ENCODE data around the gene PDE11A. TPM values are rescaled to one million over a fixed set of nuclear protein-coding genes. Genes with fewer than 3 reads are reported as not detected.

The PDE11A gene
- total RNA-seq, 1 donor = under 0.01 TPM

DNA sequence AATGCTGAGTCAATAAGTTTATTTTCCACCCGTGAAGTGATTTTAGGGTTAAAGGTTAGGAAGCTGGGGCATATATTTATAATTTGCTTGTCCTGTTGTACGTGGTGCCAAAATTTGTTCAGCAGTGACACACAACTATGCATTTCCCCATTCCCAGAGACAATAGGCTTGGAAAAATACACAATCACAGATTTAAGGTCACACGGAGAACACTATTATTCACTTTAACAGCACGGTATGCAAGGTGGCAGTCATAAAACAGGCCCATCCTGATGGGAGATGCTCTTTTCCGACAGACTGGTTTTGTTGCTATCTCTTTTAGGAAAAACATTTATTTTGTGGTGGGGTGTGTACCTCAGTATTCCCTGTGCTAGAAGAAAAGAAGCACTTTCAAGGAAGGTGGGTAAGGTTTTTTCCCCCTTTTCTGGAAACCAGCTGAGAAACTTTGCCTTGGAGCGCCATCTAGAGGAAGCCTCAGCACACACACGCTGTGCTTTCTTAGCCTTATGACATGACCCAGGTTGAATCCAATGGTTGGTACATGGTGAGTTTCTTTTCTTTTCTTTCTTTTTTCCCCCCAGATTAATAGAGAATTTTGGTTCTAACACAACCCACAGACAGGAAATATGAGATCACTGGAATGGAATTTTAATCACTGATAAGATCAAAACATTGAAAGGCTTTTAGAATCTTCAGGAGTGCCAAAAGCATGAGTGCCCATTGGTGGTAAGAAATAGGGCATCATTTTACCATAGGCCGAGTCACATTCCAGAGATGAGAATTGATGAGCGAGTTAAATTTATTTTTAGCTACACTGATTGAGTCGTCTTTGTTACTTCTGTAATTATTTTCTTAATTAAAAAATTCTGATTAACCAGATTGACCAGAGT lies 347.9 kb downstream of the PDE11A start:
- TF ChIP-seq, protein P1, sequence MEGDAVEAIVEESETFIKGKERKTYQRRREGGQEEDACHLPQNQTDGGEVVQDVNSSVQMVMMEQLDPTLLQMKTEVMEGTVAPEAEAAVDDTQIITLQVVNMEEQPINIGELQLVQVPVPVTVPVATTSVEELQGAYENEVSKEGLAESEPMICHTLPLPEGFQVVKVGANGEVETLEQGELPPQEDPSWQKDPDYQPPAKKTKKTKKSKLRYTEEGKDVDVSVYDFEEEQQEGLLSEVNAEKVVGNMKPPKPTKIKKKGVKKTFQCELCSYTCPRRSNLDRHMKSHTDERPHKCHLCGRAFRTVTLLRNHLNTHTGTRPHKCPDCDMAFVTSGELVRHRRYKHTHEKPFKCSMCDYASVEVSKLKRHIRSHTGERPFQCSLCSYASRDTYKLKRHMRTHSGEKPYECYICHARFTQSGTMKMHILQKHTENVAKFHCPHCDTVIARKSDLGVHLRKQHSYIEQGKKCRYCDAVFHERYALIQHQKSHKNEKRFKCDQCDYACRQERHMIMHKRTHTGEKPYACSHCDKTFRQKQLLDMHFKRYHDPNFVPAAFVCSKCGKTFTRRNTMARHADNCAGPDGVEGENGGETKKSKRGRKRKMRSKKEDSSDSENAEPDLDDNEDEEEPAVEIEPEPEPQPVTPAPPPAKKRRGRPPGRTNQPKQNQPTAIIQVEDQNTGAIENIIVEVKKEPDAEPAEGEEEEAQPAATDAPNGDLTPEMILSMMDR (IDR thresholded peaks at IDR 0.05; ENCODE audit: insufficient read depth, low read depth, low read length) = peak; percentile 95
- DNase-seq (ENCODE audit: low read depth) = peak; percentile 48
- no peak overlapping the region for H3K4me3 ChIP-seq (ENCODE audit: low read depth, low read length)

DNA sequence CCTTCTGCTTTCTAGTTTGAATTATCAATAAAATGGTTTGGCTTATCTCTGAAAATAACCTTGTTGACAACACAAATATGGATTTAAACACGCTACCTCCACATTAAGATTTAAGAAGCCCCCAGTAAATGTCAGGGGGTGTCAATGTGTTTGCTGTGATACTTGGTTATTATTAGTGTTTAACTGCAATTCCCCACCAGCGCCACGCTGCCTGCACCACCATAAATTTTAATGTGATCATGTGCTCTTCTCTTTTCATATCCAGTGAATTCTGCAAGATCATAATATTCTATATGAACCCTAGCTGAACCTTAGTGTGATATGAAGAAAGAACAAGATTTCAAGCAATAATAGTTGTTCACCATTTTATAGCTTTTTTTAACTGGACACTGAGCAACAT lies 349.3 kb downstream of the PDE11A start:
- no peak for DNase-seq (ENCODE audit: low read depth)
- TF ChIP-seq, protein P1 (IDR thresholded peaks at IDR 0.05; ENCODE audit: insufficient read depth, low read depth, low read length) = no peak
- H3K4me3 ChIP-seq (ENCODE audit: low read depth, low read length) = no peak overlapping the region

DNA sequence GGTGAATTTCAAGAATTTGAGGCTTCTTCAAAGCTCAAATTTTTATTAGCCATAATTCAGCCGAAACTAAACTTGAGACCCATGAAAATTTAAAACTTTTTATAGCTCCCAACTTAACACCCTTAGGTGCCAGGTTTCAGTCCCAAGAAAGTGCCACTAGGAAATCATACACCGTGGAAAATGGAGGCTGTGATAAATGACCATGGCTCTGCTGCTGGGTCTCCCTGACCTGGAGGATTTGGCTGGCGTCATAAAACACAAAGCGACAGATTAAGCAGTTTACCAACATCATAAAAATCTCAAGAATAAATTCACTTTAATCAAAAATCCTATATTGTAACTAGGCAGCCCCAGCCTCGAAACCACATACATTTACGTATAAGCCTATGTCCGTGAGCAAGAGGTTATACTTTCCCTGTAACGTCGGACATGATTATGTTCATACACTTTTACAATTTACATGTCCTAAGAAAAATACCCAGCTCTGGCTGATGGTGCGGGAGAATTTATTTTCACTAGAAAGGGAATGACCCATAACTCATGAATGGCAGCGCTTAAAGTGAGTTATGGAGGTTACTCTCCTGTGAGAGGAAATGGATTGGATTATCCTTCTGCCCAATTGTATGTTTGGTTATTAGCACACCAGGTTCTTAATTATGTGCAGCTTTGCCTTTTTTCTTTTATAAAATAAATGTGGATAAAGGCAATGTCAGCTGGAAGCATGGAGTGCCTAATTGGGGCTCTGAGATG lies 350.6 kb downstream of the PDE11A start:
- no peak for DNase-seq (ENCODE audit: low read depth)
- TF ChIP-seq, protein P1 (IDR thresholded peaks at IDR 0.05; ENCODE audit: insufficient read depth, low read depth, low read length) = no peak

DNA sequence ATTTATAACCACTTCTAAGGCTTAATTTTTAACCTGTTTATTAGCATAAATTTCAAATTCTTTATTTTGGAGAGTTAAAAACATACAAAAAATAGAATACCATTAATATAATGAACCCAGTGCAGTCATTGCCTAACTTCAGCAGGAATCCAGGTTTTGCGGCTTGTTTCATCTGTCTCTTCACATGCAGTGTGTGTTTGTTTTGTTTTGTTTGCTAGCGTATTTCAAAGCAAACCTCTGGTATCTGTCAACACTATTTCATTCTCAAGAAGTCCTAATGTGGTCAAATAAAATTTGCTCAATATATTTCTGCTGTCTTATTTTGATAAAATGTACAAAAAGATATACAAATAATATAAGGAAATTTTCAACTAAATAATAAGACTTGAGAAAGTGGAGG lies 351.5 kb downstream of the PDE11A start:
- TF ChIP-seq, protein P1 (IDR thresholded peaks at IDR 0.05; ENCODE audit: insufficient read depth, low read depth, low read length) = no peak
- H3K4me3 ChIP-seq (ENCODE audit: low read depth, low read length) = no peak overlapping the region
- no peak for DNase-seq (ENCODE audit: low read depth)

More for the DNA sequence above, 350.6 kb downstream of the PDE11A start:
- H3K4me3 ChIP-seq (ENCODE audit: low read depth, low read length) = no peak overlapping the region

DNA sequence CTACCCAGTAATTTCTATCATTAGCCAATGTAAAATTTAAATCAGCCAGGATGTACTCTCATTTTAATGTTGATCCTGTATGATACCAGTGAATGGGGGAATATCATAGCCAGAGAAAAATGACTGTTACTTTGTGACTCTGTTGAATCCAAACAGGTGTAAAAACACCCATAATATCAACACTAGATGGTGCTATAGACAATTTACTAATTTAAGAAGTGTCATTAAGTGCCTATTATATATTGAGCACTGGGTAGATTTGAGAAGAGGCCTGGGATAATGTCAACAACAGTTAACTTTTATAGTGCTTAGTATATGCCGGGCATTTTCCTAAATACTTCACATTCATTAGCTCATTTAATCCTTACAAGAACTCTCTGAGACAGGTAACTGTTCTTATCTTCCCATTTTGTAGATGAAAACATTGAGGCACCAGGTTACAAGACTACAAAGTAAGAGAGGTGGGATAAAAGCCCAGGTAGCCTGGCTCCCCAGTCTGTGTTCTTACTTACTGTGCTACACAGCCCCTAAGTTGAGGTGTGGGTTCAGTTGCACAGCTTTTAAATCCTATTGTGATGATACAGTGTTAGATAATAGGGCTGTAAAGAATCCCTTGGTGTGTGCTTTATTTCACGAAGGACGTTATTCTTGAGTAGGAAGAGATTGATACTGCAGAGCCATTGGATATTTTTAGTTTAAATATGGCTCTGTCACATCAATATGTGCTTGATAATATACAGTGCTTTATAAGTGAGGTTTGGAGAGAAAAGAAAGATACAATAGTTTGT lies 354.6 kb downstream of the PDE11A start:
- H3K4me3 ChIP-seq (ENCODE audit: low read depth, low read length) = no peak overlapping the region
- DNase-seq (ENCODE audit: low read depth) = no peak
- TF ChIP-seq, protein P1 (IDR thresholded peaks at IDR 0.05; ENCODE audit: insufficient read depth, low read depth, low read length) = peak; percentile 26

DNA sequence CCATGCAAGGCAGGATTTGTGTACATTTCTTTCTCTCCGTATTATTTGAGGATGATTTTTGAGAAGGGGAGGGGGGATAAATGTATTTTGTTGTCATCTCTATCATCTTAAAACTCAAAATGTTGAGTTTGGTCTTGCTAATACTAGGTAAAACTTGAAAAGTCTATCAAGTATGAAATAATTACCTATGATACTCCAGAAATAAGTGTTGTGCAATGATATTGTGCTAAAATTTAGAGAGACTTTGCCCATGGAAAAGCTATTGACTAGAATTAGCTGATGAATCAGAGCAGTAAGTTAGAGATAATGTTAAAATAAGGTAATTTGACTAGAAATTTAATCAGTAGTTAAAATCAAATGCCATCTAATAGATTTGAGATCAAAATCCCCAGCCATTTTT lies 356.1 kb downstream of the PDE11A start:
- TF ChIP-seq, protein P1 (IDR thresholded peaks at IDR 0.05; ENCODE audit: insufficient read depth, low read depth, low read length) = no peak
- DNase-seq (ENCODE audit: low read depth) = no peak
- H3K4me3 ChIP-seq (ENCODE audit: low read depth, low read length) = no peak overlapping the region
